ENCODE data around the gene SLC12A1. TPM values are rescaled to one million over a fixed set of nuclear protein-coding genes. Genes with fewer than 3 reads are reported as not detected.

Gene SLC12A1
- total and polyA plus RNA-seq, 2 of the 8 experiments (the other 6 are each of a cell fraction or from before 2014, with no cell fraction given), result 0.63 to 1.0 TPM

DNA sequence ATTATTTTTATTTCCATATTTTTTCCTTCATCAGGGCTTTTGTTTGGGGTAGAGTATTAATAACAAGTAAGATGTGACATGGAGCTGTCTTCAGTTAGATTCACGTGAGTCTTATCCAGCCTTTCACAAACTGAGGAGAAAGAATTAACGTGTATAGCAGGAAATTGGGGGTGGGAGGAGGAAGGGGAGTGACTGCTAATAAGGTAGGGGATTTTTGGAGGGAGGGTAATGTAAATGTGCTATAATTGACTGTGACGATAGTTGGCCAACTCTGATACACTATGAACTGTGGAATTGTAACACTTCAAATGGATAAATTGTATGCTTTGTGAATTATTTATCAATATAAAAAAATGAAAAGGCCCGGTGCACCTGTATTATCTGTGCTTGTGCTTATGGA lies 134.0 kb downstream of the SLC12A1 start:
- Histone ChIP-seq H3K27me3 (replicated peaks in 1 of 4; ENCODE audit: control insufficient read depth in 3 of 4, extremely low read depth in 1 of 4, insufficient read depth in 3 of 4, low read length in 3 of 4) (no peaks in the 10 kb centered on the region), H2BK120ac (replicated peaks; ENCODE audit: low read depth, low read length) (no peak overlapping the region), H4K91ac (replicated peaks; ENCODE audit: insufficient read length, low read length) (no peak overlapping the region), H2BK20ac (ENCODE audit: low read length) (no peak overlapping the region), H4K8ac (ENCODE audit: extremely low read depth, insufficient read depth, low read length) (no peak overlapping the region), H2AFZ (ENCODE audit: low read length) (no peak overlapping the region), H3K23ac (ENCODE audit: insufficient read length) (no peak overlapping the region), H3K4me1 (replicated peaks in 1 of 4; ENCODE audit: control insufficient read depth in 3 of 4, insufficient read depth in 4 of 4, low read length in 3 of 4) (peaks cover 0 to 4% (median 0%) of the 10 kb centered on the region in 4 experiments; a peak in 2 of 7 replicates), H3K4me2 (ENCODE audit: insufficient read depth in 1 of 2, low read depth in 2 of 2, low read length in 2 of 2) (no peak overlapping the region), H3K27ac (ENCODE audit: low read depth, low read length) (no peak overlapping the region), H3K9me3 (ENCODE audit: insufficient read depth in 2 of 2, low read depth in 1 of 2, low read length in 1 of 2) (no peaks in the 10 kb centered on the region), H3K23me2 (ENCODE audit: low read depth, low read length) (no peaks in the 10 kb centered on the region; the same call in 1 of the 2 replicates), H3K18ac (ENCODE audit: extremely low read depth, low read length) (no peak overlapping the region), H3K9ac (replicated peaks in 1 of 4; ENCODE audit: extremely low read depth in 1 of 4, low read depth in 3 of 4, low read length in 3 of 4) (no peak overlapping the region), H3K56ac (replicated peaks; ENCODE audit: insufficient read length, low read depth, low read length) (no peak overlapping the region), H2AK5ac (ENCODE audit: low read depth, low read length) (no peak overlapping the region), H2BK5ac (ENCODE audit: low read depth, low read length) (no peak overlapping the region), H3K14ac (ENCODE audit: insufficient read length) (no peak overlapping the region), H2BK15ac (ENCODE audit: low read length) (no peak overlapping the region), H4K20me1 (replicated peaks in 1 of 2; ENCODE audit: control insufficient read depth in 1 of 2, insufficient read depth in 2 of 2, low read length in 2 of 2) (peaks cover 2 to 4% of the 10 kb centered on the region in 2 experiments), H3K36me3 (ENCODE audit: control insufficient read depth in 2 of 4, insufficient read depth in 4 of 4, low read length in 3 of 4) (peaks cover 6 to 79% (median 54%) of the 10 kb centered on the region in 4 experiments), H3K79me2 (ENCODE audit: control insufficient read depth in 1 of 2, insufficient read depth in 2 of 2, low read length in 2 of 2) (peaks cover 0 to 25% of the 10 kb centered on the region in 2 experiments; a peak in 2 of 4 replicates), H2BK12ac (ENCODE audit: low read depth, low read length) (no peak overlapping the region), H4K5ac (ENCODE audit: insufficient read length, low read depth, low read length) (no peak overlapping the region), H3K4me3 (ENCODE audit: extremely low read depth in 1 of 4, insufficient read depth in 2 of 4, low read depth in 3 of 4, low read length in 4 of 4) (no peak overlapping the region), H3K79me1 (ENCODE audit: low read depth, low read length) (no peaks in the 10 kb centered on the region), H3K4ac (replicated peaks; ENCODE audit: insufficient read length, low read depth, low read length) (no peak overlapping the region)
- no peak for TF ChIP-seq CHD1 (IDR thresholded peaks at IDR 0.05; ENCODE audit: low read depth, low read length)
- no peak for TF ChIP-seq NRF1 (IDR thresholded peaks at IDR 0.05; ENCODE audit: low read depth, low read length)
- TF ChIP-seq HDAC6 (IDR thresholded peaks at IDR 0.05; ENCODE audit: low read depth, low read length), result no peak
- TF ChIP-seq EGR1 (IDR thresholded peaks at IDR 0.05; ENCODE audit: borderline replicate concordance, low read depth, low read length), result no peak
- TF ChIP-seq JUN (IDR thresholded peaks at IDR 0.05; ENCODE audit: low read depth, low read length), result no peak
- no peak for TF ChIP-seq RXRA (IDR thresholded peaks at IDR 0.05; ENCODE audit: insufficient read depth, low read depth, low read length)
- 93% methylated on average over 4 of the region's 4 CpGs; no CpG with 5 or more reads in 1 of the 2 experiments for WGBS, 2 experiments (ENCODE audit: extremely low coverage in 1 of 2, insufficient coverage in 1 of 2, insufficient read length in 1 of 2, insufficient replicate concordance in 2 of 2, low coverage in 1 of 2, low lambda C conversion rate in 2 of 2, missing lambda C conversion rate in 1 of 2)
- ChIA-PET CTCF (ENCODE audit: partially characterized antibody) (interaction anchor here (0.9 to 3.2 kb wide), 7 partner anchors 10 to 250 kb away, joined by 3 to 14 read pairs (median 3); no protein-coding TSS in a partner anchor), POLR2A (ENCODE audit: partially characterized antibody) (interaction anchor here (1.3 to 2.8 kb wide), 2 partner anchors 8 to 10 kb away, joined by 4 to 15 read pairs; partner anchors contain the start of gene DUT)
- FAIRE-seq (no peak), DNase-seq (ENCODE audit: low read depth in 1 of 2, low spot score in 2 of 2) (no peak)

Data from H1 (cell line).